Measurements from ENCODE around the gene HYAL2. TPM values are rescaled to one million over a fixed set of nuclear protein-coding genes. Genes with fewer than 3 reads are reported as not detected.

The HYAL2 gene
- polyA plus RNA-seq (ENCODE audit: insufficient read length in 4 of 4), result 10 to 100 TPM; 58.0 to 72.5 (median 67.3) TPM

- no peak for DNase-seq (ENCODE audit: low read depth in 4 of 4, low spot score in 3 of 4)
Measured at GRCh38 chr3:50322386-50323091, at the start of gene HYAL2. Gene HYAL2, minus strand, starts transcription at chr3:50322745. Its CDS starts 2,256 bp downstream, at chr3:50320489.

GRCh38 chr3:50371133-50371685 is 48.7 kb upstream of the HYAL2 start:
- DNase-seq (ENCODE audit: low read depth in 4 of 4, low spot score in 3 of 4), result no peak

GRCh38 chr3:50370594-50370993 is 48.0 kb upstream of the HYAL2 start:
- DNase-seq (ENCODE audit: low read depth in 4 of 4, low spot score in 3 of 4), result no peak

- no peak for DNase-seq (ENCODE audit: low read depth in 4 of 4, low spot score in 3 of 4)
Measured at GRCh38 chr3:50369012-50369670, 46.6 kb upstream of the HYAL2 start.

GRCh38 chr3:50365842-50366220 is 43.3 kb upstream of the HYAL2 start:
- no peak for DNase-seq (ENCODE audit: low read depth in 4 of 4, low spot score in 3 of 4)

- DNase-seq (ENCODE audit: low read depth in 4 of 4, low spot score in 3 of 4), result no peak
Measured at GRCh38 chr3:50365080-50365841, 42.7 kb upstream of the HYAL2 start.

GRCh38 chr3:50364573-50365079 is 42.1 kb upstream of the HYAL2 start:
- no peak for DNase-seq (ENCODE audit: low read depth in 4 of 4, low spot score in 3 of 4)

- no peak for DNase-seq (ENCODE audit: low read depth in 4 of 4, low spot score in 3 of 4)
Measured at GRCh38 chr3:50359760-50360110, 37.2 kb upstream of the HYAL2 start.

GRCh38 chr3:50358911-50359759 is 36.6 kb upstream of the HYAL2 start, which contains the start of gene TMEM115:
Gene TMEM115, minus strand, starts transcription at chr3:50359521. Its CDS starts 458 bp downstream, at chr3:50359063.
- DNase-seq (ENCODE audit: low read depth in 4 of 4, low spot score in 3 of 4), result peak; percentile 88 to 96 (median 91)

- no peak for DNase-seq (ENCODE audit: low read depth in 4 of 4, low spot score in 3 of 4)
Measured at GRCh38 chr3:50358355-50358910, 35.9 kb upstream of the HYAL2 start.

- no peak for DNase-seq (ENCODE audit: low read depth in 4 of 4, low spot score in 3 of 4)
Measured at GRCh38 chr3:50357481-50357880, 34.9 kb upstream of the HYAL2 start.

GRCh38 chr3:50356553-50356952 is 34.0 kb upstream of the HYAL2 start:
- no peak for DNase-seq (ENCODE audit: low read depth in 4 of 4, low spot score in 3 of 4)

GRCh38 chr3:50355829-50356552 is 33.4 kb upstream of the HYAL2 start:
- no peak for DNase-seq (ENCODE audit: low read depth in 4 of 4, low spot score in 3 of 4)

- no peak for DNase-seq (ENCODE audit: low read depth in 4 of 4, low spot score in 3 of 4)
Measured at GRCh38 chr3:50354850-50355249, 32.3 kb upstream of the HYAL2 start.

GRCh38 chr3:50354186-50354764 is 31.7 kb upstream of the HYAL2 start:
- DNase-seq (ENCODE audit: low read depth in 4 of 4, low spot score in 3 of 4), result no peak

- DNase-seq (ENCODE audit: low read depth in 4 of 4, low spot score in 3 of 4), result no peak
Measured at GRCh38 chr3:50353245-50354004, 30.9 kb upstream of the HYAL2 start.

- no peak for DNase-seq (ENCODE audit: low read depth in 4 of 4, low spot score in 3 of 4)
Measured at GRCh38 chr3:50352781-50353180, 30.2 kb upstream of the HYAL2 start.

GRCh38 chr3:50351323-50351697 is 28.8 kb upstream of the HYAL2 start:
- DNase-seq (ENCODE audit: low read depth in 4 of 4, low spot score in 3 of 4), result no peak

Data from left renal pelvis (tissue), 4 donors.